Neural cell (in vitro differentiated cells): ENCODE data around the gene DENND4B. TPM values are rescaled to one million over a fixed set of nuclear protein-coding genes. Genes with fewer than 3 reads are reported as not detected.

Source experiments
- H2AFZ ChIP-seq: fragments of 200-600, 300-800 bp; sonication (generic), shearing (Covaris generic); 2 replicates; pipeline ENCODE4 v1.6.0; 2014; ENCODE audit warnings: low read depth, mild to moderate bottlenecking, antibody characterized with exemption, low read length, moderate library complexity
- H3F3A ChIP-seq: fragments of 200-600 bp; shearing (Covaris generic); 2 replicates; pipeline ENCODE4 v1.6.1; 2016; ENCODE audit warnings: mild to moderate bottlenecking, moderate library complexity, mixed read lengths, antibody characterized with exemption, low read length; ENCODE audit not compliant: insufficient read depth, poor library complexity, severe bottlenecking
- H3K27ac ChIP-seq: fragments of 200-600, 300-800 bp; sonication (generic), shearing (Covaris generic); 2 replicates; pipeline ENCODE4 v1.5.1; 2014; ENCODE audit warnings: mild to moderate bottlenecking, low read length, moderate library complexity
- H3K27me3 ChIP-seq: fragments of 300-800, 200-600 bp; sonication (generic), shearing (Covaris generic); 2 replicates; pipeline ENCODE4 v1.6.0; 2014; ENCODE audit warnings: mild to moderate bottlenecking, low read depth, low read length, moderate library complexity; ENCODE audit not compliant: insufficient read depth
- H3K36me3 ChIP-seq: fragments of 300-800, 200-600 bp; sonication (generic), shearing (Covaris generic); 2 replicates; pipeline ENCODE4 v1.5.1; 2014; ENCODE audit warnings: mild to moderate bottlenecking, antibody characterized with exemption, low read length, moderate library complexity; ENCODE audit not compliant: insufficient read depth
- H3K4me2 ChIP-seq: fragments of 300-800, 200-600 bp; sonication (generic), shearing (Covaris generic); 2 replicates; pipeline ENCODE4 v1.6.0; 2014; ENCODE audit warnings: mild to moderate bottlenecking, low read length
- H3K4me3 ChIP-seq: fragments of 300-800, 200-600 bp; sonication (generic), shearing (Covaris generic); 2 replicates; pipeline ENCODE4 v1.5.1; 2014; ENCODE audit warnings: mild to moderate bottlenecking, low read length, moderate library complexity
- H3K79me2 ChIP-seq: fragments of 200-600 bp; shearing (Covaris generic); replicated peaks from 2 replicates; pipeline ENCODE4 v1.6.0; 2014; ENCODE audit warnings: mild to moderate bottlenecking, low read length, moderate library complexity; ENCODE audit not compliant: insufficient read depth
- H3K9ac ChIP-seq: fragments of 300-800, 200-600 bp; sonication (generic), shearing (Covaris generic); 2 replicates; pipeline ENCODE4 v1.6.1; 2016; ENCODE audit warnings: mild to moderate bottlenecking, low read length, mixed read lengths
- H3K9me2 ChIP-seq: fragments of 200-600 bp; shearing (Covaris generic); 2 replicates; pipeline ENCODE4 v1.6.1; 2016; ENCODE audit warnings: mild to moderate bottlenecking, low read length, mixed read lengths; ENCODE audit not compliant: insufficient read depth
- H3K9me3 ChIP-seq: fragments of 200-600, 300-800 bp; sonication (generic), shearing (Covaris generic); 2 replicates; pipeline ENCODE4 v1.6.1; 2016; ENCODE audit warnings: mild to moderate bottlenecking, mixed run types, low read length, moderate library complexity, mixed read lengths
- H4K20me1 ChIP-seq: fragments of 200-600 bp; shearing (Covaris generic); 2 replicates; pipeline ENCODE4 v1.6.1; 2016; ENCODE audit warnings: mild to moderate bottlenecking, mixed run types; ENCODE audit not compliant: insufficient read depth
- EP300 ChIP-seq: fragments of 450-650 bp; conservative IDR thresholded peaks from 2 replicates; pipeline ENCODE4 v1.6.1; 2014; ENCODE audit warnings: antibody characterized with exemption, mild to moderate bottlenecking, moderate library complexity; ENCODE audit not compliant: poor library complexity, severe bottlenecking
- MXI1 ChIP-seq: fragments of 450-650 bp; conservative IDR thresholded peaks from 2 replicates; pipeline ENCODE4 v1.6.1; 2014; ENCODE audit warnings: antibody characterized with exemption, mild to moderate bottlenecking; ENCODE audit not compliant: poor library complexity, severe bottlenecking
- POLR2AphosphoS5 ChIP-seq: IDR thresholded peaks from 2 replicates; pipeline ENCODE4 v1.6.1; 2012
- polyA plus RNA-seq: library from polyadenylated mRNA; depleted of rRNA; stranded (reverse); fragments of >200 nt; gene quantifications from 2 replicates; pipeline ENCODE4 v1.2.3, GENCODE V29; 2014
- small RNA-seq, 3 experiments: library from RNA; depleted of rRNA; stranded (forward); fragments of <200 nt; gene quantifications; one replicate each; pipeline ENCODE3, GENCODE V24; 2012
- TF ChIP-seq, protein P1 (sequence below): fragments of 450-650 bp; IDR thresholded peaks from 2 replicates; pipeline ENCODE4 v1.5.1; 2014; ENCODE audit warnings: antibody characterized with exemption, mild to moderate bottlenecking, moderate library complexity; ENCODE audit not compliant: poor library complexity, severe bottlenecking

Gene DENND4B
- polyA plus RNA-seq, 1 donor from 2014 or later = 25.3 TPM

DNA sequence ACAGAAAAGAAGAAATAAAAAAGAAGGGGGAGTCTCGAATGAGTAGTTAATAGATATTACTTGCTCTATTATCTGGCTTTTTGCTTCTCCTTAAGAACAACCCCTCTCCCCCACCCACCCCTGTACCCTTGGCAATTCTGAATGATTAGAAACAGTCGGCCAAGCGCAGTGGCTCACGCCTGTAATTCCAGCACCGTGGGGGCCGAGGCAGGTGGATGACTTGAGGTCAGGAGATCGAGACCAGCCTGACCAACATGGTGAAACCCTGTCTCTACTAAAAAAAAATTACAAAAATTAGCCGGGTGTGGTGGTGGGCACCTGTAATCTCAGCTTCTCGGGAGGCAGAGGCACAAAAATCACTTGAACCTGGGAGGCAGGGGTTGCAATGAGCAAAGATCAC, 66.5 kb downstream of the DENND4B start:
- no peak overlapping the region for H2AFZ ChIP-seq
- no peak for TF ChIP-seq EP300
- TF ChIP-seq MXI1 = no peak
- no peak for TF ChIP-seq POLR2AphosphoS5
- TF ChIP-seq, protein P1, sequence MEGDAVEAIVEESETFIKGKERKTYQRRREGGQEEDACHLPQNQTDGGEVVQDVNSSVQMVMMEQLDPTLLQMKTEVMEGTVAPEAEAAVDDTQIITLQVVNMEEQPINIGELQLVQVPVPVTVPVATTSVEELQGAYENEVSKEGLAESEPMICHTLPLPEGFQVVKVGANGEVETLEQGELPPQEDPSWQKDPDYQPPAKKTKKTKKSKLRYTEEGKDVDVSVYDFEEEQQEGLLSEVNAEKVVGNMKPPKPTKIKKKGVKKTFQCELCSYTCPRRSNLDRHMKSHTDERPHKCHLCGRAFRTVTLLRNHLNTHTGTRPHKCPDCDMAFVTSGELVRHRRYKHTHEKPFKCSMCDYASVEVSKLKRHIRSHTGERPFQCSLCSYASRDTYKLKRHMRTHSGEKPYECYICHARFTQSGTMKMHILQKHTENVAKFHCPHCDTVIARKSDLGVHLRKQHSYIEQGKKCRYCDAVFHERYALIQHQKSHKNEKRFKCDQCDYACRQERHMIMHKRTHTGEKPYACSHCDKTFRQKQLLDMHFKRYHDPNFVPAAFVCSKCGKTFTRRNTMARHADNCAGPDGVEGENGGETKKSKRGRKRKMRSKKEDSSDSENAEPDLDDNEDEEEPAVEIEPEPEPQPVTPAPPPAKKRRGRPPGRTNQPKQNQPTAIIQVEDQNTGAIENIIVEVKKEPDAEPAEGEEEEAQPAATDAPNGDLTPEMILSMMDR = no peak
- no peaks in the 10 kb centered on the region for H3K27me3 ChIP-seq
- H3K4me3 ChIP-seq = no peak overlapping the region
- no peaks in the 10 kb centered on the region for H3F3A ChIP-seq
- H3K27ac ChIP-seq = peak overlapping the region; percentile 97
- no peaks in the 10 kb centered on the region for H3K9me2 ChIP-seq
- H3K36me3 ChIP-seq = no peaks in the 10 kb centered on the region
- H4K20me1 ChIP-seq = no peaks in the 10 kb centered on the region
- no peak overlapping the region for H3K4me2 ChIP-seq
- peaks cover 64% of the 10 kb centered on the region for H3K79me2 ChIP-seq
- H3K9ac ChIP-seq = peak overlapping the region; percentile 66
- H3K9me3 ChIP-seq = no peaks in the 10 kb centered on the region

Small RNA genes within 50 kb of the gene (small RNA-seq; reads per million reads assigned to genes)
- gene AL831737.1 = 0 reads per million in 3 experiments
- 0 to 0.82 (median 0) reads per million in 3 experiments for gene MIR6737

Other genes starting within 250 kb of the DENND4B start
- gene INTS3, start 218.7 kb downstream of the DENND4B start, polyA plus RNA-seq = 29.9 and 31.0 TPM in 2 replicates
- gene SLC27A3, start 171.3 kb downstream of the DENND4B start, polyA plus RNA-seq = 30.6 and 38.2 TPM in 2 replicates
- gene GATAD2B, start 23.7 kb downstream of the DENND4B start, polyA plus RNA-seq = 12.0 and 12.8 TPM in 2 replicates
- 12.1 and 14.0 TPM in 2 replicates for gene CRTC2, start 11.9 kb upstream of the DENND4B start, polyA plus RNA-seq
- 35.2 and 39.9 TPM in 2 replicates for gene SLC39A1, start 16.8 kb upstream of the DENND4B start, polyA plus RNA-seq
- gene CREB3L4, start 21.2 kb upstream of the DENND4B start, polyA plus RNA-seq = 12.4 and 18.0 TPM in 2 replicates
- 257 and 265 TPM in 2 replicates for gene JTB, start 31.0 kb upstream of the DENND4B start, polyA plus RNA-seq
- 0.53 TPM in 1 of 2 replicates, not detected in the other for gene RAB13, start 39.6 kb upstream of the DENND4B start, polyA plus RNA-seq
- 2,047 and 2,235 TPM in 2 replicates for gene RPS27, start 44.0 kb upstream of the DENND4B start, polyA plus RNA-seq
- 0.09 TPM in 1 of 2 replicates, not detected in the other for gene NUP210L, start 208.4 kb upstream of the DENND4B start, polyA plus RNA-seq
- gene TPM3, start 245.4 kb upstream of the DENND4B start, polyA plus RNA-seq = 339 and 356 TPM in 2 replicates